Sigmoid colon (tissue), 7 donors: Measurements from ENCODE around the gene APOC3. TPM values are rescaled to one million over a fixed set of nuclear protein-coding genes. Genes with fewer than 3 reads are reported as not detected.

Source experiments
- DNase-seq: peaks from one replicate; pipeline ENCODE4 v3.0.0-alpha.2; 2019
- H3K27ac ChIP-seq, 4 donors: fragments of 200-600 bp; sonication (generic); one replicate each; pipeline ENCODE4 v1.5.1; 2016 to 2019; ENCODE audit warnings: mild to moderate bottlenecking in 1 of 4
- H3K27me3 ChIP-seq, 3 donors: fragments of 200-600 bp; sonication (generic); one replicate each; pipeline ENCODE4 v1.5.1; 2019; ENCODE audit warnings: mild to moderate bottlenecking in 1 of 3
- H3K36me3 ChIP-seq, 4 donors: fragments of 200-600 bp; sonication (generic); one replicate each; pipeline ENCODE4 v1.5.1; 2016 to 2019
- H3K4me1 ChIP-seq, 4 donors: fragments of 200-600 bp; sonication (generic); one replicate each; pipeline ENCODE4 v1.5.1; 2017 to 2019
- H3K4me3 ChIP-seq, 4 donors: fragments of 200-600 bp; sonication (generic); one replicate each; pipeline ENCODE4 v1.5.1; 2017 to 2019; ENCODE audit warnings: mild to moderate bottlenecking in 2 of 4, moderate library complexity in 1 of 4
- H3K9me3 ChIP-seq, 4 donors: fragments of 200-600 bp in 3 of 4; sonication (generic) in 3 of 4; one replicate each; pipeline versions ENCODE4 v1.5.1 to v1.6.1; 2013 to 2019
- EP300 ChIP-seq, 4 donors: sonication (generic); formaldehyde crosslinking; IDR thresholded peaks; one replicate each; pipeline ENCODE4 v1.6.1; 2017; ENCODE audit warnings: antibody characterized with exemption in 4 of 4
- POLR2A ChIP-seq, 2 donors: fragments of 450-650 bp; IDR thresholded peaks; one replicate each; pipeline ENCODE4 v1.6.1; 2016; ENCODE audit warnings: antibody characterized with exemption in 2 of 2, mild to moderate bottlenecking in 2 of 2, moderate library complexity in 2 of 2
- POLR2AphosphoS5 ChIP-seq, 4 donors: sonication (generic); formaldehyde crosslinking; IDR thresholded peaks; one replicate each; pipeline ENCODE4 v1.6.1; 2017; ENCODE audit warnings: antibody characterized with exemption in 4 of 4
- WGBS, 2 donors: extraction: QIAGEN DNeasy Blood & Tissue Kit; methylation state at CpG; one replicate each; pipeline ENCODE4 v1.1.7; 2013; 5-methylcytosine and 5-hydroxymethylcytosine counted together
- intact Hi-C: fragments of 100-400 bp; cut with DNase I; formaldehyde crosslinking; loops from one replicate; pipeline ENCODE4 v1.15.1; 2023
- polyA plus RNA-seq, 3 donors: library from polyadenylated mRNA; stranded (reverse); fragments of 200-250 nt; gene quantifications; one replicate each; pipeline ENCODE4 v1.2.3, GENCODE V29; 2013
- total RNA-seq, 4 donors: library from RNA; depleted of rRNA; stranded (reverse); fragments of >200 nt; gene quantifications; one replicate each; pipeline ENCODE4 v1.1.0, GENCODE V29; 2016
- TF ChIP-seq, protein P1 (sequence below), 4 experiments: fragments of 450-650 bp in 3 of 4; fragments of 200-600 bp in 1 of 4; IDR thresholded peaks; one replicate each; pipeline ENCODE4 v1.5.1; 2016 to 2019; ENCODE audit warnings: antibody characterized with exemption in 4 of 4, mild to moderate bottlenecking in 3 of 4, moderate library complexity in 2 of 4
- donor health status: healthy with polysubstance abuse.
- donor health status: Bipolar disorder and iron deficiency.
- donor health status: healthy.

Gene APOC3
- total and polyA plus RNA-seq, 7 donors: 0.19 to 4.4 TPM; not detected in 5

DNA sequence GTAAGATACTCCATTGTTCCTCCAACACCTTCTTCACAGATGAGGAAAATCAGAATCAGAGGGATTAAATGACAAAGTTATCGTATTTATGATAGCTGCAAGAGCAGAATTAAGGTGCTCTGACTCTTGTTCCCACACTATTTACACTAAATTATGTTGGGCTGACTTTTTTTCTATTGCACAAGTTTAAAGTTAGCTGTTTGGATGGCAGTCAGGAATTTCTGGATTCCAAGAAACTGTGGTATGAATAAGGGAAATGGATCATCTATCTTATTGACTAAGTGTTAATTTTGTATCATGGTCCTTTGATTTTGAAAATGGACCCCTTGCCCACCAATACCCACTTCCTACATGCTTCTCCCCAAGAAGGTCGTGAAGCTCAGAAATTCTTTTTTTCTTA is 27.6 kb downstream of the APOC3 start:
- peaks cover 0 to 21% (median 3%) of the 10 kb centered on the region in 4 donors for H3K4me1 ChIP-seq
- H3K27ac ChIP-seq: no peak overlapping the region
- H3K36me3 ChIP-seq: peaks cover 10 to 82% (median 43%) of the 10 kb centered on the region in 4 donors
- no peak for DNase-seq
- H3K9me3 ChIP-seq: no peaks in the 10 kb centered on the region
- no peaks in the 10 kb centered on the region for H3K27me3 ChIP-seq
- WGBS, 2 donors: 92 to 95% methylated on average over 2 of the region's 2 CpGs
- no peak overlapping the region for H3K4me3 ChIP-seq
- intact Hi-C loops: no loop called here
- TF ChIP-seq, protein P1, sequence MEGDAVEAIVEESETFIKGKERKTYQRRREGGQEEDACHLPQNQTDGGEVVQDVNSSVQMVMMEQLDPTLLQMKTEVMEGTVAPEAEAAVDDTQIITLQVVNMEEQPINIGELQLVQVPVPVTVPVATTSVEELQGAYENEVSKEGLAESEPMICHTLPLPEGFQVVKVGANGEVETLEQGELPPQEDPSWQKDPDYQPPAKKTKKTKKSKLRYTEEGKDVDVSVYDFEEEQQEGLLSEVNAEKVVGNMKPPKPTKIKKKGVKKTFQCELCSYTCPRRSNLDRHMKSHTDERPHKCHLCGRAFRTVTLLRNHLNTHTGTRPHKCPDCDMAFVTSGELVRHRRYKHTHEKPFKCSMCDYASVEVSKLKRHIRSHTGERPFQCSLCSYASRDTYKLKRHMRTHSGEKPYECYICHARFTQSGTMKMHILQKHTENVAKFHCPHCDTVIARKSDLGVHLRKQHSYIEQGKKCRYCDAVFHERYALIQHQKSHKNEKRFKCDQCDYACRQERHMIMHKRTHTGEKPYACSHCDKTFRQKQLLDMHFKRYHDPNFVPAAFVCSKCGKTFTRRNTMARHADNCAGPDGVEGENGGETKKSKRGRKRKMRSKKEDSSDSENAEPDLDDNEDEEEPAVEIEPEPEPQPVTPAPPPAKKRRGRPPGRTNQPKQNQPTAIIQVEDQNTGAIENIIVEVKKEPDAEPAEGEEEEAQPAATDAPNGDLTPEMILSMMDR (IDR thresholded peaks at IDR 0.05): no peak
- no peak for TF ChIP-seq EP300 (IDR thresholded peaks at IDR 0.05)
- no peak for TF ChIP-seq POLR2A (IDR thresholded peaks at IDR 0.05)
- TF ChIP-seq POLR2AphosphoS5 (IDR thresholded peaks at IDR 0.05): no peak

GRCh38 chr11:116857936-116858335 is 28.2 kb downstream of the APOC3 start:
- DNase-seq: no peak
- Histone ChIP-seq H3K27ac (no peak overlapping the region), H3K4me3 (no peak overlapping the region), H3K27me3 (no peaks in the 10 kb centered on the region), H3K4me1 (peaks cover 0 to 15% (median under 1%) of the 10 kb centered on the region in 4 donors), H3K36me3 (peaks cover 15 to 89% (median 48%) of the 10 kb centered on the region in 4 donors), H3K9me3 (no peaks in the 10 kb centered on the region)
- TF ChIP-seq POLR2A (IDR thresholded peaks at IDR 0.05) (no peak), EP300 (IDR thresholded peaks at IDR 0.05) (no peak), POLR2AphosphoS5 (IDR thresholded peaks at IDR 0.05) (no peak)
- TF ChIP-seq, protein P1 (IDR thresholded peaks at IDR 0.05): no peak
- intact Hi-C loops: no loop called here
- WGBS, 2 donors: 89 to 93% methylated on average over 7 of the region's 7 CpGs

GRCh38 chr11:116859175-116859574 is 29.5 kb downstream of the APOC3 start:
- Histone ChIP-seq H3K4me1 (peaks cover 0 to 4% (median 0%) of the 10 kb centered on the region in 4 donors), H3K9me3 (no peaks in the 10 kb centered on the region), H3K36me3 (peaks cover 24 to 96% (median 61%) of the 10 kb centered on the region in 4 donors), H3K4me3 (no peak overlapping the region), H3K27me3 (no peaks in the 10 kb centered on the region), H3K27ac (no peak overlapping the region)
- 95 to 96% methylated on average over 8 of the region's 8 CpGs for WGBS, 2 donors
- intact Hi-C loops: no loop called here
- DNase-seq: no peak
- TF ChIP-seq POLR2AphosphoS5 (IDR thresholded peaks at IDR 0.05) (no peak), POLR2A (IDR thresholded peaks at IDR 0.05) (no peak), EP300 (IDR thresholded peaks at IDR 0.05) (no peak)
- TF ChIP-seq, protein P1 (IDR thresholded peaks at IDR 0.05): no peak

GRCh38 chr11:116860303-116860702 is 30.6 kb downstream of the APOC3 start:
- 92 to 94% methylated on average over 6 of the region's 6 CpGs for WGBS, 2 donors
- H3K27ac ChIP-seq: no peak overlapping the region
- H3K4me3 ChIP-seq: no peak overlapping the region
- no peaks in the 10 kb centered on the region for H3K27me3 ChIP-seq
- peaks cover 24 to 96% (median 63%) of the 10 kb centered on the region in 4 donors for H3K36me3 ChIP-seq
- DNase-seq: no peak
- no peaks in the 10 kb centered on the region for H3K4me1 ChIP-seq
- no peak for TF ChIP-seq EP300 (IDR thresholded peaks at IDR 0.05)
- intact Hi-C loops: no loop called here
- no peaks in the 10 kb centered on the region for H3K9me3 ChIP-seq

GRCh38 chr11:116861539-116861938 is 31.8 kb downstream of the APOC3 start:
- Histone ChIP-seq H3K36me3 (peaks cover 24 to 100% (median 65%) of the 10 kb centered on the region in 4 donors), H3K4me3 (no peak overlapping the region), H3K27me3 (no peaks in the 10 kb centered on the region), H3K9me3 (no peaks in the 10 kb centered on the region), H3K4me1 (no peaks in the 10 kb centered on the region), H3K27ac (no peak overlapping the region)
- WGBS, 2 donors: 93 to 95% methylated on average over 1 of the region's 1 CpG
- intact Hi-C loops: no loop called here
- TF ChIP-seq EP300 (IDR thresholded peaks at IDR 0.05): no peak
- no peak for TF ChIP-seq POLR2AphosphoS5 (IDR thresholded peaks at IDR 0.05)
- TF ChIP-seq, protein P1 (IDR thresholded peaks at IDR 0.05): no peak
- TF ChIP-seq POLR2A (IDR thresholded peaks at IDR 0.05): no peak
- no peak for DNase-seq
